GM04503 (cell line): Measurements from ENCODE around the gene HDAC8.

Experiments
- DNase-seq: peaks from one replicate; pipeline ENCODE4 v3.0.0-alpha.2; 2012; ENCODE audit warnings: low read depth

HDAC8 gene

DNA sequence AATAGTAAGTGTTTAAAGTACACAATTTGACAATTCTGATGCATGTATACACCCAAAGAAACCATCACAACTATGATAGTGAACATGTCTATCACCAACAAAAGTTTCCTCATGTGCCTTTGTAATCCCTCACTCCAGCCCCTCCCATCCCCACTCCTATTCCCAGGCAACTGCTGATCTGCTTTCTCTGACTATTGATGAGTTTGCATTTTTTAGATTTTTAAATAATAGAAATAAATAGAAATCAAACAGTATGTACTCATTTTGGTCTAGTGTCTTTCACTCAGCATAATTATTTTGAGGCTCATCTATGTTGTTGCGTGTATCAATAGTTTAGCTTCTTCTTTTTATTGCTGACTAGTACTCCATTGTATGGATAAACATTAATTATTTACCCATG, 290.3 kb downstream of the HDAC8 start:
- DNase-seq, result no peak

DNA sequence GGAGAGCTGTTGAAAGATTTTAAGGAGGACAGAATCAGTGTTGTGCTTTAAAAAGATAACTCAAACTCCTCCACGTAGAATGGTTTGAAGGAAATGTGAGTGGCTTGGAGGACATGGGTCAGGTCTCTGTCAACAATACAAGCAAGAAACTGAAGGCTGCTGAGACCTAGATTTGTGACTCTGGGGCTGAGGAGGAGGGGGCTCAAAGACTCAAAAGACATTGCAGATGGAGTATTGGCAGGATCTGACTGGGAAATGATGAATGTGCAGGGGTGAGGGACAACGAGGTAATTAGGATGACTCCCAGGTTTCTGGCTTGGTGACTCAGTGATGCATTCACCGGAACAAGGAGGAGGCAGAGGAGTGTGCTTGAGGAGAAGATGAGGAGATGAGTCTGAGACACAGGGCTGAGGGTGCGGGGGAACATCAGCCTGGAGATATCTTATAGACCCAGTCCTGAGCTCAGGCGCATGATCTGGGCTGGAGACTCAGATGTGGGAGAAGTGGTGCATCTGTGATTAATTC, 292.3 kb downstream of the HDAC8 start:
- no peak for DNase-seq
